H9 (cell line): Measurements from ENCODE around the gene KCNAB1. TPM values are rescaled to one million over a fixed set of nuclear protein-coding genes. Genes with fewer than 3 reads are reported as not detected.

Experiments used
- DNase-seq: peaks from one replicate; pipeline ENCODE4 v3.0.0-alpha.2; 2017
- H2AFZ ChIP-seq: one replicate; pipeline ENCODE4 v1.6.1; 2013; ENCODE audit warnings: mild to moderate bottlenecking, low read length, control low read depth, moderate library complexity
- H2AK5ac ChIP-seq: 2 replicates; pipeline ENCODE4 v1.6.1; 2013; ENCODE audit warnings: low read length, control low read depth, mixed read lengths; ENCODE audit not compliant: insufficient read length
- H2BK120ac ChIP-seq: one replicate; pipeline ENCODE4 v1.6.1; 2013; ENCODE audit warnings: low read depth, mild to moderate bottlenecking, low read length, control low read depth, inconsistent platforms; ENCODE audit not compliant: poor library complexity, severe bottlenecking
- H2BK12ac ChIP-seq: 2 replicates; pipeline ENCODE4 v1.6.1; 2013; ENCODE audit warnings: low read length, control low read depth, mixed read lengths, low read depth; ENCODE audit not compliant: insufficient read length
- H2BK15ac ChIP-seq: 2 replicates; pipeline ENCODE4 v1.6.1; 2013; ENCODE audit warnings: low read depth, low read length, control low read depth
- H2BK20ac ChIP-seq: one replicate; pipeline ENCODE4 v1.6.1; 2013; ENCODE audit warnings: low read depth, mild to moderate bottlenecking, low read length, control low read depth, inconsistent platforms; ENCODE audit not compliant: poor library complexity, severe bottlenecking
- H2BK5ac ChIP-seq: 2 replicates; pipeline ENCODE4 v1.6.1; 2013; ENCODE audit warnings: low read length, control low read depth, mixed read lengths; ENCODE audit not compliant: insufficient read length
- H3K14ac ChIP-seq: 2 replicates; pipeline ENCODE4 v1.6.1; 2013; ENCODE audit warnings: low read length, control low read depth; ENCODE audit not compliant: insufficient read depth
- H3K18ac ChIP-seq: 2 replicates; pipeline ENCODE4 v1.6.1; 2013; ENCODE audit warnings: low read depth, mild to moderate bottlenecking, mixed read lengths, low read length, control low read depth; ENCODE audit not compliant: insufficient read length
- H3K23ac ChIP-seq: 2 replicates; pipeline ENCODE4 v1.6.1; 2013; ENCODE audit warnings: low read length, control low read depth, mixed read lengths, low read depth; ENCODE audit not compliant: insufficient read length
- H3K23me2 ChIP-seq: 2 replicates; pipeline ENCODE4 v1.6.1; 2013; ENCODE audit warnings: low read depth, mild to moderate bottlenecking, mixed read lengths, low read length, control low read depth; ENCODE audit not compliant: insufficient read length, poor library complexity, severe bottlenecking
- H3K27ac ChIP-seq: 2 replicates; pipeline ENCODE4 v1.5.1; 2013; ENCODE audit warnings: low read length, control low read depth, mixed read lengths, low read depth; ENCODE audit not compliant: insufficient read length
- H3K27me3 ChIP-seq: 2 replicates; pipeline ENCODE4 v1.6.1; 2013; ENCODE audit warnings: low read length, control low read depth, inconsistent platforms; ENCODE audit not compliant: insufficient read depth
- H3K4ac ChIP-seq: 2 replicates; pipeline ENCODE4 v1.6.1; 2013; ENCODE audit warnings: low read depth, mild to moderate bottlenecking, control low read depth, inconsistent platforms, low read length, moderate library complexity
- H3K4me1 ChIP-seq: 2 replicates; pipeline ENCODE4 v1.6.1; 2013; ENCODE audit warnings: low read length, control low read depth, inconsistent platforms; ENCODE audit not compliant: insufficient read depth
- H3K4me2 ChIP-seq: 2 replicates; pipeline ENCODE4 v1.6.1; 2013; ENCODE audit warnings: low read length, control low read depth, mixed read lengths; ENCODE audit not compliant: insufficient read length, insufficient read depth
- H3K56ac ChIP-seq: 2 replicates; pipeline ENCODE4 v1.6.1; 2013; ENCODE audit warnings: low read depth, mild to moderate bottlenecking, mixed read lengths, low read length, control low read depth; ENCODE audit not compliant: insufficient read length
- H3K79me1 ChIP-seq: 2 replicates; pipeline ENCODE4 v1.6.1; 2013; ENCODE audit warnings: low read depth, mild to moderate bottlenecking, moderate library complexity, low read length, control low read depth, inconsistent platforms; ENCODE audit not compliant: insufficient read depth, poor library complexity, severe bottlenecking
- H3K79me2 ChIP-seq: 2 replicates; pipeline ENCODE4 v1.6.1; 2013; ENCODE audit warnings: low read length, control low read depth, inconsistent platforms; ENCODE audit not compliant: insufficient read depth
- H3K9ac ChIP-seq: 2 replicates; pipeline ENCODE4 v1.6.1; 2013; ENCODE audit warnings: low read length, control low read depth, mixed read lengths; ENCODE audit not compliant: insufficient read length; ENCODE audit errors: extremely low read depth
- H3K9me3 ChIP-seq: one replicate; pipeline ENCODE4 v1.6.1; 2013; ENCODE audit warnings: low read depth, low read length, inconsistent platforms; ENCODE audit not compliant: control insufficient read depth
- H3T11ph ChIP-seq: one replicate; pipeline ENCODE4 v1.6.1; 2013; ENCODE audit warnings: mild to moderate bottlenecking, low read length, control low read depth, inconsistent platforms
- H4K20me1 ChIP-seq: one replicate; pipeline ENCODE4 v1.6.1; 2013; ENCODE audit not compliant: control insufficient read depth, insufficient read length, insufficient read depth
- H4K5ac ChIP-seq: 2 replicates; pipeline ENCODE4 v1.6.1; 2013; ENCODE audit warnings: low read depth, mild to moderate bottlenecking, mixed read lengths, low read length, control low read depth; ENCODE audit not compliant: insufficient read length
- H4K8ac ChIP-seq: replicated peaks from 2 replicates; pipeline ENCODE4 v1.6.1; 2013; ENCODE audit warnings: low read length, control low read depth, mixed read lengths, low read depth; ENCODE audit not compliant: insufficient read length
- H4K91ac ChIP-seq: 2 replicates; pipeline ENCODE4 v1.6.1; 2013; ENCODE audit warnings: low read depth, mild to moderate bottlenecking, moderate library complexity, mixed read lengths, low read length, control low read depth; ENCODE audit not compliant: insufficient read length
- H3K27ac Mint-ChIP-seq, 3 experiments: 2 replicates in 2 of 3; 3 replicates in 1 of 3; pipeline ENCODE4 v1.8.0; 2020 to 2021; ENCODE audit warnings: mixed read lengths in 3 of 3, mild to moderate bottlenecking in 1 of 3, moderate library complexity in 1 of 3
- H3K27me3 Mint-ChIP-seq: 2 replicates; pipeline ENCODE4 v1.8.0; 2021; ENCODE audit warnings: low read depth, mild to moderate bottlenecking, moderate library complexity, mixed read lengths
- H3K36me3 Mint-ChIP-seq, 3 experiments: 2 replicates in 2 of 3; 3 replicates in 1 of 3; pipeline ENCODE4 v1.8.0; 2020 to 2021; ENCODE audit warnings: low read depth in 3 of 3, mixed read lengths in 3 of 3; ENCODE audit not compliant: insufficient read depth in 1 of 3
- H3K4me1 Mint-ChIP-seq, 2 experiments: 2 replicates each; pipeline ENCODE4 v1.8.0; 2020; ENCODE audit warnings: mixed read lengths in 2 of 2
- H3K4me3 Mint-ChIP-seq, 2 experiments: 2 replicates in 1 of 2; 3 replicates in 1 of 2; pipeline ENCODE4 v1.8.0; 2020 to 2021; ENCODE audit warnings: mild to moderate bottlenecking in 2 of 2, mixed read lengths in 2 of 2, moderate library complexity in 1 of 2
- H3K9me3 Mint-ChIP-seq, 2 experiments: 2 replicates in 1 of 2; 3 replicates in 1 of 2; pipeline ENCODE4 v1.8.0; 2020; ENCODE audit warnings: mild to moderate bottlenecking in 2 of 2, mixed read lengths in 2 of 2, moderate library complexity in 1 of 2
- WGBS: extraction: QIAGEN DNeasy Blood & Tissue Kit; methylation state at CpG from one replicate; pipeline ENCODE4 v1.1.7; 2013; ENCODE audit warnings: missing lambda C conversion rate, low lambda C conversion rate, mixed read lengths; ENCODE audit not compliant: insufficient read length; ENCODE audit errors: extremely low coverage; 5-methylcytosine and 5-hydroxymethylcytosine counted together
- total RNA-seq: library from RNA; stranded (reverse); gene quantifications from 2 replicates; pipeline ENCODE4 v1.2.1, GENCODE V29; 2021
- TF ChIP-seq, protein P1 (sequence below): fragments of 200-600 bp; sonication (generic); conservative IDR thresholded peaks from 3 replicates; pipeline ENCODE4 v1.8.0; 2021; ENCODE audit warnings: antibody characterized with exemption, mild to moderate bottlenecking

Gene KCNAB1
- total RNA-seq, 1 experiment from 2014 or later, result 3.7 TPM

DNA sequence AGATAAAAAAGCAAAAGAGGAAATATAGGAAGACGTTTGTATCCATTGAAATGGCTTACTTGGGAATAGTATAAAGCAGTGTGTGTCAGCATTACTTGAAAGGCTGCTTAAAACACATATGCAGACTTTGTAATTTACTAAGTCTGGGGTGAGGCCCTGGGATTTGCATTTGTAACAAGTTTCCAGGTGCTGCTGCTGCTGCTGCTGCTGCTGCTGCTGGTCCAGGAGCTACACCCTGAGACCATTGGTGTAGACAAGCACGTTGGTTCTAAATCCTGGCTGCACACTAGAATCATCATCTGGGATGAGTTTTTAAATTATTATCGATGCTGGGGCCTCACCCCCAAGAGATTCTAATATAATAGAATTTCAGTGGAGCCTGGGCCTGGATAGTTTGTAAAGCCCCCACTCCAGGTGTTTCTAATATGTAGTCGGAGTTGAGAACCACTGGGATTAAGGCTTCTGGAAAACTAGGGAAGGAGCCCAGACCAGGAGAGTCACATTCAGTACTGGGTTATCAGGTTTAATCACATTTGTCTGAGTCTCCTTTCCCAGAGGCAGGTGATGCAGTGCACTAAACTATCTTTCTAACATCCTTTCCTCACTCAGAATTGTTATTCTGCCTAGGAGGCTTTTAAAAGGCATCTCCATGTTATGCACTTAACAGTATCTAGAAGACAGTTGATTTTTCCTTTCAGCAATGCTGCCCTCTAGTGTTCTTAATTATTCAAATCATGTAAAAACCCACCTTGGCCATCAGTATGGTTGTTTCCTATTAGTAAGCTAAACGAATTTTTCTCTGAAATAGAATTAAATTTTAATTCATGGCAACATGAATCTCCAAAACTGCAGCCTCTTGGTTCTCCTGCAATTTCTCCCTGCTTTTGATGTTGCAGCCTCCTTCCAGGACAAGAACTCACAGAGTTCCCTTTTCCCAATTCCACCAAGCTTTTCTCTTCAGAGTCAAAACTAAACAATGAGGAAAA is 389.1 kb downstream of the KCNAB1 start:
- DNase-seq, result no peak
- TF ChIP-seq, protein P1, sequence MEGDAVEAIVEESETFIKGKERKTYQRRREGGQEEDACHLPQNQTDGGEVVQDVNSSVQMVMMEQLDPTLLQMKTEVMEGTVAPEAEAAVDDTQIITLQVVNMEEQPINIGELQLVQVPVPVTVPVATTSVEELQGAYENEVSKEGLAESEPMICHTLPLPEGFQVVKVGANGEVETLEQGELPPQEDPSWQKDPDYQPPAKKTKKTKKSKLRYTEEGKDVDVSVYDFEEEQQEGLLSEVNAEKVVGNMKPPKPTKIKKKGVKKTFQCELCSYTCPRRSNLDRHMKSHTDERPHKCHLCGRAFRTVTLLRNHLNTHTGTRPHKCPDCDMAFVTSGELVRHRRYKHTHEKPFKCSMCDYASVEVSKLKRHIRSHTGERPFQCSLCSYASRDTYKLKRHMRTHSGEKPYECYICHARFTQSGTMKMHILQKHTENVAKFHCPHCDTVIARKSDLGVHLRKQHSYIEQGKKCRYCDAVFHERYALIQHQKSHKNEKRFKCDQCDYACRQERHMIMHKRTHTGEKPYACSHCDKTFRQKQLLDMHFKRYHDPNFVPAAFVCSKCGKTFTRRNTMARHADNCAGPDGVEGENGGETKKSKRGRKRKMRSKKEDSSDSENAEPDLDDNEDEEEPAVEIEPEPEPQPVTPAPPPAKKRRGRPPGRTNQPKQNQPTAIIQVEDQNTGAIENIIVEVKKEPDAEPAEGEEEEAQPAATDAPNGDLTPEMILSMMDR, result peak; percentile 76
- Histone ChIP-seq H4K20me1 (no peaks in the 10 kb centered on the region), H3K9ac (no peak overlapping the region), H2BK15ac (no peak overlapping the region), H3K23ac (no peak overlapping the region), H3K14ac (no peak overlapping the region), H2BK120ac (no peak overlapping the region), H2AK5ac (no peak overlapping the region), H4K91ac (no peak overlapping the region), H3K4me1 (peaks cover 2% of the 10 kb centered on the region; the same call in 1 of the 2 replicates), H3T11ph (no peak overlapping the region), H3K4ac (no peak overlapping the region), H3K9me3 (no peaks in the 10 kb centered on the region), H3K27me3 (no peaks in the 10 kb centered on the region), H3K56ac (no peak overlapping the region), H2BK12ac (no peak overlapping the region), H4K5ac (no peak overlapping the region), H3K79me2 (no peaks in the 10 kb centered on the region), H2BK20ac (no peak overlapping the region), H3K18ac (no peak overlapping the region), H3K4me2 (no peak overlapping the region), H3K79me1 (no peaks in the 10 kb centered on the region), H3K23me2 (no peaks in the 10 kb centered on the region), H2AFZ (no peak overlapping the region), H4K8ac (no peak overlapping the region), H3K27ac (no peak overlapping the region), H2BK5ac (no peak overlapping the region)
- H3K27me3 Mint-ChIP-seq, result no peaks in the 10 kb centered on the region
- H3K4me3 Mint-ChIP-seq, result no peak overlapping the region
- H3K27ac Mint-ChIP-seq, result peak overlapping the region in 1 of 3 experiments; percentile 53; a peak in 2 of 7 replicates
- peaks cover 6 to 11% of the 10 kb centered on the region in 2 experiments for H3K4me1 Mint-ChIP-seq
- H3K9me3 Mint-ChIP-seq, result no peaks in the 10 kb centered on the region; a peak in 4 of 5 replicates
- H3K36me3 Mint-ChIP-seq, result no peaks in the 10 kb centered on the region
- no CpG with 5 or more reads among the region's 5 CpGs for WGBS
